Epithelial cell of proximal tubule (primary cell): ENCODE measurements around the gene LASP1. TPM values are rescaled to one million over a fixed set of nuclear protein-coding genes. Genes with fewer than 3 reads are reported as not detected.
"Not testable (repeated sequence)": the region's sequence is repeated elsewhere in the genome, so short reads cannot be mapped to it uniquely, and the experiment has no call there.

Experiments
- DNase-seq: peaks from one replicate; pipeline ENCODE4 v3.0.0-alpha.2; 2011; ENCODE audit warnings: low read depth
- H3K4me3 ChIP-seq: 2 replicates; pipeline ENCODE4 v1.5.1; 2011; ENCODE audit warnings: low read depth, mild to moderate bottlenecking, low read length
- CTCF ChIP-seq: conservative IDR thresholded peaks from 2 replicates; pipeline ENCODE4 v1.5.1; 2012; ENCODE audit warnings: low read depth, mild to moderate bottlenecking, low read length
- total RNA-seq: library from RNA; depleted of rRNA; stranded (reverse); fragments of >200 nt; gene quantifications from 2 replicates; pipeline ENCODE4 v1.2.3, GENCODE V29; 2015

LASP1 gene
- total RNA-seq, 1 donor from 2014 or later: 261 TPM

GRCh38 chr17:38850374-38850773 lies 19.5 kb upstream of the LASP1 start:
- no peak for DNase-seq
- peak overlapping the region; percentile 88 for H3K4me3 ChIP-seq
- TF ChIP-seq CTCF: no peak

GRCh38 chr17:38851434-38851833 lies 18.4 kb upstream of the LASP1 start:
- peak overlapping the region; percentile 88 for H3K4me3 ChIP-seq
- DNase-seq: no peak
- no peak for TF ChIP-seq CTCF

GRCh38 chr17:38852771-38853291 lies 17.0 kb upstream of the LASP1 start:
- H3K4me3 ChIP-seq: peak overlapping the region; percentile 88
- no peak for TF ChIP-seq CTCF
- no peak for DNase-seq

GRCh38 chr17:38853292-38854219 lies 16.3 kb upstream of the LASP1 start, which contains the start of gene RPL23:
TSS of gene RPL23 (minus strand) at chr17:38853721. CDS start at chr17:38853710, 11 bp downstream.
- DNase-seq: peak; percentile 83
- no peak for TF ChIP-seq CTCF

GRCh38 chr17:38855101-38855714 lies 14.7 kb upstream of the LASP1 start:
- not testable (repeated sequence) for H3K4me3 ChIP-seq, DNase-seq

More at GRCh38 chr17:38853292-38854219, 16.3 kb upstream of the LASP1 start, which contains the start of gene RPL23:
- H3K4me3 ChIP-seq: peak within 1 kb of the TSS; percentile 88

- no peak overlapping the region for H3K4me3 ChIP-seq
- DNase-seq: no peak
- TF ChIP-seq CTCF: no peak
These were observed 12.6 kb upstream of the LASP1 start for GRCh38 chr17:38857271-38857670.

GRCh38 chr17:38861399-38861843 lies 8.4 kb upstream of the LASP1 start:
- DNase-seq: no peak
- no peak for TF ChIP-seq CTCF
- no peak overlapping the region for H3K4me3 ChIP-seq
